ENCODE data around the gene INTS1.

GRCh38 chr7:1444214-1444924, 59.8 kb downstream of the INTS1 start:
- no peak for TF ChIP-seq CTCF (IDR thresholded peaks at IDR 0.05)
- no peak for TF ChIP-seq POLR2A (IDR thresholded peaks at IDR 0.05)
